Loucy (cell line): ENCODE measurements around the gene KIF17.

Experiments used
- H2AFZ ChIP-seq: fragments of 200-600 bp; sonication (generic); 2 replicates; pipeline ENCODE4 v1.6.0; 2016; ENCODE audit warnings: antibody characterized with exemption, mild to moderate bottlenecking, low read length, moderate library complexity
- H3F3A ChIP-seq: fragments of 200-600 bp; 2 replicates; pipeline ENCODE4 v1.6.0; 2016; ENCODE audit warnings: antibody characterized with exemption, low read depth, mild to moderate bottlenecking
- H3K27me3 ChIP-seq: fragments of 200-600 bp; sonication (generic); 2 replicates; pipeline ENCODE4 v1.6.1; 2014; ENCODE audit warnings: low read length, mild to moderate bottlenecking; ENCODE audit not compliant: insufficient read depth, poor library complexity, severe bottlenecking
- H3K36me3 ChIP-seq: fragments of 200-600 bp; sonication (generic); 2 replicates; pipeline ENCODE4 v1.6.1; 2016; ENCODE audit warnings: low read length; ENCODE audit not compliant: insufficient read depth
- H3K4me1 ChIP-seq: fragments of 200-600 bp; sonication (generic); 2 replicates; pipeline ENCODE4 v1.5.1; 2014; ENCODE audit warnings: low read length, mild to moderate bottlenecking; ENCODE audit not compliant: insufficient read depth, poor library complexity, severe bottlenecking
- H3K4me2 ChIP-seq: fragments of 200-600 bp; sonication (generic); 2 replicates; pipeline ENCODE4 v1.6.0; 2014; ENCODE audit warnings: antibody characterized with exemption, low read length, low read depth, mild to moderate bottlenecking; ENCODE audit not compliant: poor library complexity, severe bottlenecking
- H3K4me3 ChIP-seq: fragments of 200-600 bp; sonication (generic); 2 replicates; pipeline ENCODE4 v1.5.1; 2014; ENCODE audit warnings: low read length, mild to moderate bottlenecking, mixed read lengths; ENCODE audit not compliant: poor library complexity, severe bottlenecking
- H3K79me2 ChIP-seq: fragments of 200-600 bp; sonication (generic); 2 replicates; pipeline ENCODE4 v1.6.1; 2014; ENCODE audit warnings: low read length; ENCODE audit not compliant: insufficient read depth
- H3K9ac ChIP-seq: fragments of 200-600 bp; sonication (generic); 2 replicates; pipeline ENCODE4 v1.6.0; 2014; ENCODE audit warnings: mild to moderate bottlenecking, low read depth, low read length, moderate library complexity; ENCODE audit not compliant: poor library complexity, severe bottlenecking
- H3K9me2 ChIP-seq: fragments of 200-600 bp; sonication (generic); replicated peaks from 2 replicates; pipeline ENCODE4 v1.6.1; 2016; ENCODE audit warnings: low read depth, low read length, mixed read lengths
- H3K9me3 ChIP-seq: fragments of 200-600 bp; sonication (generic); 2 replicates; pipeline ENCODE4 v1.6.1; 2014; ENCODE audit warnings: mild to moderate bottlenecking, antibody characterized with exemption, low read length, low read depth; ENCODE audit not compliant: insufficient read depth
- H4K20me1 ChIP-seq: fragments of 200-600 bp; sonication (generic); 2 replicates; pipeline ENCODE4 v1.6.0; 2014; ENCODE audit warnings: antibody characterized with exemption, low read length, mild to moderate bottlenecking; ENCODE audit not compliant: insufficient read depth, poor library complexity, severe bottlenecking
- CTCF ChIP-seq: fragments of 200-600 bp; sonication (generic); conservative IDR thresholded peaks from 2 replicates; pipeline ENCODE4 v1.5.1; 2014; ENCODE audit warnings: mild to moderate bottlenecking, antibody characterized with exemption, low read length
- EZH2phosphoT487 ChIP-seq: fragments of 200-600 bp; IDR thresholded peaks from 2 replicates; pipeline ENCODE4 v1.6.1; 2018; ENCODE audit warnings: antibody characterized with exemption, mild to moderate bottlenecking, moderate library complexity, borderline replicate concordance

Gene KIF17

GRCh38 chr1:20732071-20732587 is 14.3 kb upstream of the KIF17 start:
- Histone ChIP-seq H3K36me3 (no peaks in the 10 kb centered on the region; the same call in 1 of the 2 replicates), H3K27me3 (peaks cover 5% of the 10 kb centered on the region), H3K9me3 (no peaks in the 10 kb centered on the region), H3K9me2 (no peaks in the 10 kb centered on the region), H3K4me2 (peak overlapping the region; percentile 87), H2AFZ (peak overlapping the region; percentile 60), H3K4me1 (peaks cover 14% of the 10 kb centered on the region), H3K9ac (no peak overlapping the region), H4K20me1 (no peaks in the 10 kb centered on the region), H3F3A (no peaks in the 10 kb centered on the region), H3K4me3 (peak overlapping the region; percentile 67), H3K79me2 (no peaks in the 10 kb centered on the region)
- TF ChIP-seq EZH2phosphoT487 (no peak), CTCF (no peak)

DNA sequence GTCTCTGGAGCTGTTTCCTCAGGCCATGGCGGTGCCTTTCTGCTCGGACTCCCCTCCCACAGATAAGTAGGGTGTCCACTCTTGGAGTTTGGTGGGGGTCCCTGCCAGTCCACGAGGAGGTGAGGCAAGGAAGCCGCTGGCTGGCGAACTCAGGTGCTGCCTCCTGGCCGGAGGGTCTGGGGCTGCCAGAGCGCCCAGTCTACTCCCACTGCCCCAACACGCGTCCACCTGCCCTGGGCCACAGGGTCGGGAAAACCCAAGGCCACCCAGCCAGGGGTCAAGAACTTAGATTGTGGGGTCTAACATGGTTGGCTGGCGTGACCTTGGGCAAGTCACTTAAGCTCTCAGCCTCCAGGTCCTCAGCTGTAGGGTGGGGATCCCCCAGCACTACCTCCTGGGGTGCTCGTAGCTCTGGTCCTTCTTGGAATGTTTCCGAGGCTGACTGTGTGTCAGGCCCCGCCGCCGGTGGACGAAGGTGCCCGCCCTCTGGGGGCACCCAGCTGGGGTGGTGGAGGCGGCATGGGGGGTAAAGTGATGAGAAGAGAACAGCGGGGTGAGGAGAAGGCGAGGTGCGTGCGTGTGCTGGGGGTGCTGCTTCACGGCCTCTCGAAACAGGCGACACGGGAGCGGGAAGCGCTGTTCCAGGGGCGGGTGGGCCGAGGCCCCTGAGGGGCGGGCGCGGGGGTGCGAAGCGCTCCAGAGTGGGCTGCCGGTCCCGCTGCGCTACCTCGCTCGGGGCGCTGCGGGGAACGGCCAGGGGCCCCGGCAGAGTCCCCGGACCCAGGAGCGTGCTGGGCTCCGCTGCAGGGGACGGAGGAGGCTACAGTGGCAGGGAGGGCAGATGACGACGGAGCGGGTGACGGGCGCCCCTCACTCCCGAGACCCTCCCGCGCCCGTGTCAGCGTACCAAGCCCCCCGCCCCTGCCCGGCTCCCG is 13.5 kb upstream of the KIF17 start:
- peaks cover 5% of the 10 kb centered on the region for H3K27me3 ChIP-seq
- TF ChIP-seq CTCF (no peak), EZH2phosphoT487 (no peak)

GRCh38 chr1:20730690-20731056 is 12.9 kb upstream of the KIF17 start:
- H3K9me3 ChIP-seq = no peaks in the 10 kb centered on the region
- no peaks in the 10 kb centered on the region for H4K20me1 ChIP-seq
- no peaks in the 10 kb centered on the region for H3K79me2 ChIP-seq
- no peaks in the 10 kb centered on the region for H3K9me2 ChIP-seq
- peaks cover 14% of the 10 kb centered on the region for H3K4me1 ChIP-seq
- H3K27me3 ChIP-seq = peaks cover 5% of the 10 kb centered on the region
- H3K4me3 ChIP-seq = no peak overlapping the region
- H2AFZ ChIP-seq = no peak overlapping the region
- no peak overlapping the region for H3K4me2 ChIP-seq
- no peak overlapping the region for H3K9ac ChIP-seq
- H3F3A ChIP-seq = no peaks in the 10 kb centered on the region
- no peaks in the 10 kb centered on the region for H3K36me3 ChIP-seq
- TF ChIP-seq CTCF = no peak
- TF ChIP-seq EZH2phosphoT487 = no peak

More for the DNA sequence above, 13.5 kb upstream of the KIF17 start:
- H3K36me3 ChIP-seq = no peaks in the 10 kb centered on the region
- H4K20me1 ChIP-seq = no peaks in the 10 kb centered on the region
- H3K79me2 ChIP-seq = no peaks in the 10 kb centered on the region
- H3K4me2 ChIP-seq = peak overlapping the region; percentile 87
- H3K4me3 ChIP-seq = peak overlapping the region; percentile 67
- H3K9me3 ChIP-seq = no peaks in the 10 kb centered on the region
- H3K9ac ChIP-seq = no peak overlapping the region
- H3K4me1 ChIP-seq = peaks cover 14% of the 10 kb centered on the region
- no peaks in the 10 kb centered on the region for H3F3A ChIP-seq
- no peaks in the 10 kb centered on the region for H3K9me2 ChIP-seq
- no peak overlapping the region for H2AFZ ChIP-seq
